SK-N-MC (cell line): ENCODE results near the gene OLFML2A.
A peak's percentile ranks its signal among the peaks of the same experiment; 100 is the strongest.
"Not testable (repeated sequence)": the region's sequence is repeated elsewhere in the genome, so short reads cannot be mapped to it uniquely, and the experiment has no call there.

Source experiments
- DNase-seq: peaks from one replicate; pipeline ENCODE4 v3.0.0-alpha.2; 2011; ENCODE audit warnings: low read depth, low spot score
- H3K27ac ChIP-seq: fragments of 200-600 bp; sonication (generic); 2 replicates; pipeline ENCODE4 v1.5.1; 2016; ENCODE audit warnings: mixed run types
- H3K36me3 ChIP-seq: fragments of 200-600 bp; sonication (generic); 2 replicates; pipeline ENCODE4 v1.6.1; 2017; ENCODE audit warnings: antibody characterized with exemption, low read length, mixed read lengths; ENCODE audit not compliant: insufficient read depth
- H3K4me3 ChIP-seq: fragments of 200-600 bp; sonication (generic); 2 replicates; pipeline ENCODE4 v1.5.1; 2016
- H3K9ac ChIP-seq: fragments of 200-600 bp; sonication (generic); 2 replicates; pipeline ENCODE4 v1.8.0; 2017; ENCODE audit warnings: mixed run types, mixed read lengths; ENCODE audit not compliant: insufficient read length
- H3K9me3 ChIP-seq: fragments of 200-600 bp; sonication (generic); 2 replicates; pipeline ENCODE4 v1.6.1; 2017; ENCODE audit warnings: low read depth, mild to moderate bottlenecking, antibody characterized with exemption, low read length, moderate library complexity, mixed read lengths
- EZH2 ChIP-seq: fragments of 200-600 bp; sonication (generic); IDR thresholded peaks from one replicate; pipeline ENCODE4 v1.6.1; 2017; ENCODE audit warnings: antibody characterized with exemption
- FOXP2 ChIP-seq: optimal IDR thresholded peaks from 2 replicates; pipeline ENCODE3; 2011; ENCODE audit warnings: mild to moderate bottlenecking, moderate library complexity; ENCODE audit not compliant: insufficient read depth; ENCODE audit errors: extremely low read length, control extremely low read depth
- POLR2AphosphoS5 ChIP-seq: IDR thresholded peaks from 2 replicates; pipeline ENCODE4 v1.6.1; 2012; ENCODE audit warnings: mild to moderate bottlenecking, low read depth, low read length, borderline replicate concordance

Gene OLFML2A

GRCh38 chr9:124835026-124835557, 58.2 kb downstream of the OLFML2A start:
- Histone ChIP-seq H3K4me3 (peak overlapping the region; percentile 68), H3K27ac (peak overlapping the region; percentile 70; the same call in 1 of the 2 replicates), H3K9ac (peak overlapping the region; percentile 49), H3K36me3 (no peaks in the 10 kb centered on the region), H3K9me3 (no peaks in the 10 kb centered on the region)
- TF ChIP-seq POLR2AphosphoS5 (no peak; the same call in 1 of the 2 replicates), EZH2 (no peak), FOXP2 (no peak)
- peak; percentile 84 for DNase-seq

- DNase-seq: not testable (repeated sequence)
Observed at GRCh38 chr9:124838132-124838531, 61.2 kb downstream of the OLFML2A start.

GRCh38 chr9:124838567-124839275, 61.8 kb downstream of the OLFML2A start:
- H3K27ac ChIP-seq, H3K9ac ChIP-seq, DNase-seq, H3K36me3 ChIP-seq, H3K9me3 ChIP-seq, H3K4me3 ChIP-seq: not testable (repeated sequence)

More at GRCh38 chr9:124838132-124838531, 61.2 kb downstream of the OLFML2A start:
- not testable (repeated sequence) for H3K4me3 ChIP-seq, H3K9me3 ChIP-seq, H3K36me3 ChIP-seq, H3K27ac ChIP-seq, H3K9ac ChIP-seq

- Histone ChIP-seq H3K27ac (no peak overlapping the region), H3K4me3 (no peak overlapping the region), H3K9ac (no peak overlapping the region), H3K9me3 (no peaks in the 10 kb centered on the region), H3K36me3 (no peaks in the 10 kb centered on the region)
- TF ChIP-seq FOXP2 (no peak), EZH2 (no peak), POLR2AphosphoS5 (no peak)
- no peak for DNase-seq
Observed at GRCh38 chr9:124839612-124840299, 62.8 kb downstream of the OLFML2A start.

DNA sequence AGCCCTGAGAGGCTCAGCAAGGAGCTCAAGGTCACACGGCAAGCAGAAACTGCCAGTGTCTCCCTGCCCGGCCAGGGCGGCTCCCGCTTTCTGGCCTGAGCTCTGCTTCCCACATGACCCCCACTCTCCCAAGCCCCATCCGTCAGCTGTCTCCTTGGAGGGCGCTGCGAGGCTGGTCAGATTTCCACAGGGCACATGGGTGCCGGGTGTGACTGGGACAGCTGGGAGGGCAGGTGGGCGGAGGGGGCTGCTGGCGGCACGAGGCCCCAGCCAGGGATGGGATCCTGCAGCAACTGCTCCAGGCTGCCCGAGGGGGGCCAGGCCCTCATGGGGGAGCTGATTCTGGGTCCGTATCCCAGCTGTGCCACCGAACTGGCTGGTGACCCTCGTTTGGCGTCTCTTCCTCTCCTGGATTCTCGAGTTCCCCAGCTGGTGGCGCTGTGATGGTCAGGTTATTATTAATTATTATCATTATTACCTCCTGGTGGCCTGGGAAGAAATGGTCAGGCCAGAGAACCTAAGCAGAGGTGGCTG, 63.4 kb downstream of the OLFML2A start:
- TF ChIP-seq POLR2AphosphoS5 (no peak), EZH2 (no peak), FOXP2 (no peak)
- no peak for DNase-seq
- Histone ChIP-seq H3K4me3 (no peak overlapping the region), H3K9me3 (no peaks in the 10 kb centered on the region), H3K36me3 (no peaks in the 10 kb centered on the region), H3K9ac (no peak overlapping the region), H3K27ac (no peak overlapping the region)

DNA sequence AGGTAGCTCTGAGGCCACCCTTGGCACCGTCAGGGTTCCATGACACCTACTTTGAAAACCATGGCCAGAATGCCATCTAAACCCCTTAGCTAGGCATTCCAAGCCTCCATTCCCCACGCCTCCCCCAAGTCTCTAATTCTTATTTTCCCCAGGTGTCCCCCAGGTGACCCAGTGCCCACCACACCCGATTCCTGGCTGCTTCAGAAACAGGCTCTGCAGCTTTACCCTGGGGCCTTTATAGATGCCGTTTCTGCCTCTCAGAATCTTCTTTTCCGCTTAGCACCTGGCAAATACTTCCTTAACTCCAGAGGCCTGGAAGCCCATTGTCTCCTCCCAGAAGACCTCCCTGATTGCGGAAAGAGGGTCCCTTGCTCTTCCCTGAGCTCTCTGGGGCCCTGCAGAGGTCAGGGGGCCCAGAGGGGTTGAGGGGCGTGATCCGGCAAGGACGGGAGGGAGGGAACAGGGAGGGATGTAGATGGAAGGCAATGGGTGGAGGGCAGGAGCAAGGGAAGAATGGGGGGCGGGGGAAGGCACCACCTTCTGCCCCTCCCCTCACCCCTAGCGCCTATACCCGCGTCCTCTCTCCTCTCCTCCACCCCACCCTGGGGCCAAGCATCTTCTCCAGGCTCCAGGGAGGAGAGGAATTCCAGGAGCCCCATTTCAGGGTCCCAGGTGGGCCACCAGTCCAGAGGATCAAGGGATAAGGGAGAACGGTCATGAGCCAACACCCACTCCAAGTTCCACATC, 64.3 kb downstream of the OLFML2A start:
- TF ChIP-seq FOXP2: no peak
- TF ChIP-seq POLR2AphosphoS5: no peak
- no peak for TF ChIP-seq EZH2
- H3K9me3 ChIP-seq: no peaks in the 10 kb centered on the region
- no peak overlapping the region for H3K9ac ChIP-seq
- no peaks in the 10 kb centered on the region for H3K36me3 ChIP-seq
- H3K27ac ChIP-seq: no peak overlapping the region
- DNase-seq: no peak
- no peak overlapping the region for H3K4me3 ChIP-seq

DNA sequence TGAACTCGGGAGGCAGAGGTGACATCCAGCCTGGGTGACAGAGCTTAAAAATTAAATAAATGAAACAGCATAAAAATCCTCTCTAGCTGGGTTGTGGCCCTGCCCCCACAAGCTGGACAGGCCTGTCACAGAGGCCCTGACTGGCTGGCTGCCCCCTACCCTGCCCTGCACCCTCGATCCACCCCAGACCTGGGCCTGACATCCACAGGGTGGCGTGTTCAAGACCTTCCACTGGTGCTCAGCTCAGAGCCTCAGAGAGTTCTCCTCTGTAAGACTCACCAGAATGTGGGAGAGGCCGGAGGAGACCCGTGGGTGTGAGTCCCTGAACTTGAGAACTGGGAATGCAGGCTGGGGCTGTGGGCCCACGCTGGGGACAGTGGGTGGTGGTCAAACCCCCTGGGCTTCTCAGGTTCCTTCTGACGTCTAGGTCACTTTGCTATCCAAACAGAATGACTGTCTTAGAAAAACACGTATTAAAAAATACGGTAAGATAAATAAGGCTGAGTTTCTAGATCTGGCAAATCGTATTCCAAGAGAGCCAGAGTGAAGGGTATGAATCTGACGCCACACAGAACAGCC, 66.6 kb downstream of the OLFML2A start:
- no peak for DNase-seq
- H3K27ac ChIP-seq: no peak overlapping the region
- no peaks in the 10 kb centered on the region for H3K36me3 ChIP-seq
- H3K4me3 ChIP-seq: no peak overlapping the region
- H3K9ac ChIP-seq: no peak overlapping the region
- H3K9me3 ChIP-seq: no peaks in the 10 kb centered on the region
- TF ChIP-seq EZH2: no peak
- no peak for TF ChIP-seq FOXP2
- no peak for TF ChIP-seq POLR2AphosphoS5

DNA sequence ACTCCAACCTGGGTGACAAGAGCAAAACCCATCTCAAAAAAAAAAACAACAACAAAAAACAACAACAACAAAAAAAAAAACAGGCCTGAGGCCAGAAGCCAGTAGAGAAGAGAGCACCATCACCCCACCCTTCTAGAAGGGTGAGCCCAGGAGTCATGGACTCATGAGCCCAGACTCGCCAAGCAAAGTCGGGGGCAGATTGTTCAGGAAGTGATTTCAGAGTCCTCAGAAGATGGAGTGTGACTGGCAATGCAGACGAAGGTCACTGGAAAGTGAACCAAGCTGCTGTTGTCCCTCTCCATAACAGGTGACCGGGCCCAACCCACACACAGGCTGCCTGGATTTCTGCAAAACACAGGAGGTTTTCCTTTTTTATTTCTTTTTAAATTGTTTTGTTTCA, 67.4 kb downstream of the OLFML2A start:
- no peak for DNase-seq
- TF ChIP-seq POLR2AphosphoS5 (no peak), FOXP2 (no peak), EZH2 (no peak)

DNA sequence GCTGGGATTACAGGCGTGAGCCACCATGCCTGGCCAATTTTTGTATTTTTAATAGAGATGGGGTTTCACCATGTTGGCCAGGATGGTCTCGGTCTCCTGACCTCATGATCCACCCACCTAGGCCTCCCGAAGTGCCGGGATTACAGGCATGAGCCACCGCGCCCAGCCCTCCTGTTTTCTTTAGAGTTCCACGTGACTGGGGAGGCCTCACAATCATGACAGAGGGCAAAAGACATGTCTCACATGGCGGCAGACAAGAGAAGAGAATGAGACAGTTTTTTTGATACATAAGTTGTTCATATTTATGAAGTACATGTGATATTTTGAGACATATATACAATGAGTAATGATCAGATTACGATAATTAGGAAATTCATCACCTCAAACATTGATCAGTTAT, 69.5 kb downstream of the OLFML2A start:
- not testable (repeated sequence) for H3K9me3 ChIP-seq, H3K9ac ChIP-seq, H3K27ac ChIP-seq, H3K36me3 ChIP-seq, H3K4me3 ChIP-seq, DNase-seq

More for the DNA sequence above, 67.4 kb downstream of the OLFML2A start:
- H3K36me3 ChIP-seq: no peaks in the 10 kb centered on the region
- no peak overlapping the region for H3K4me3 ChIP-seq
- H3K9ac ChIP-seq: no peak overlapping the region
- H3K27ac ChIP-seq: no peak overlapping the region
- H3K9me3 ChIP-seq: no peaks in the 10 kb centered on the region
